HUES6 (cell line): ENCODE data around the gene CAPN7.

ENCODE experiments used
- H3K27ac ChIP-seq: 2 replicates; pipeline ENCODE4 v1.7.0; 2013; ENCODE audit warnings: low read depth, mild to moderate bottlenecking, low read length, inconsistent platforms
- H3K27me3 ChIP-seq: 2 replicates; pipeline ENCODE4 v1.6.1; 2013; ENCODE audit warnings: low read length; ENCODE audit not compliant: control insufficient read depth, insufficient read depth
- H3K36me3 ChIP-seq: 2 replicates; pipeline ENCODE4 v1.6.1; 2013; ENCODE audit warnings: low read length; ENCODE audit not compliant: control insufficient read depth, insufficient read depth
- H3K4me1 ChIP-seq: 2 replicates; pipeline ENCODE4 v1.6.1; 2013; ENCODE audit warnings: low read length; ENCODE audit not compliant: control insufficient read depth, insufficient read depth
- H3K4me3 ChIP-seq: 2 replicates; pipeline ENCODE4 v1.5.1; 2013; ENCODE audit warnings: low read depth, low read length
- H3K9ac ChIP-seq: one replicate; pipeline ENCODE4 v1.6.1; 2013; ENCODE audit warnings: mild to moderate bottlenecking, low read length
- H3K9me3 ChIP-seq: 2 replicates; pipeline ENCODE4 v1.6.1; 2013; ENCODE audit warnings: low read depth, low read length; ENCODE audit not compliant: control insufficient read depth, insufficient read depth

The CAPN7 gene

GRCh38 chr3:15277861-15278500, 71.9 kb downstream of the CAPN7 start:
- Histone ChIP-seq H3K27me3 (no peaks in the 10 kb centered on the region), H3K36me3 (no peaks in the 10 kb centered on the region), H3K9ac (no peak overlapping the region), H3K27ac (no peak overlapping the region), H3K4me3 (no peak overlapping the region), H3K9me3 (no peaks in the 10 kb centered on the region), H3K4me1 (peaks cover 17% of the 10 kb centered on the region)

GRCh38 chr3:15279205-15279604, 73.2 kb downstream of the CAPN7 start:
- Histone ChIP-seq H3K9ac (no peak overlapping the region), H3K9me3 (no peaks in the 10 kb centered on the region), H3K36me3 (no peaks in the 10 kb centered on the region), H3K4me3 (no peak overlapping the region), H3K27me3 (no peaks in the 10 kb centered on the region), H3K27ac (no peak overlapping the region), H3K4me1 (peaks cover 17% of the 10 kb centered on the region)

- H3K36me3 ChIP-seq: no peaks in the 10 kb centered on the region
- no peak overlapping the region for H3K4me3 ChIP-seq
- H3K4me1 ChIP-seq: peaks cover 17% of the 10 kb centered on the region
- H3K9me3 ChIP-seq: no peaks in the 10 kb centered on the region
- H3K27ac ChIP-seq: no peak overlapping the region
- H3K9ac ChIP-seq: no peak overlapping the region
- H3K27me3 ChIP-seq: no peaks in the 10 kb centered on the region
Observed at GRCh38 chr3:15279671-15280402, 73.8 kb downstream of the CAPN7 start.

- H3K4me1 ChIP-seq: peaks cover 21% of the 10 kb centered on the region
- no peak overlapping the region for H3K4me3 ChIP-seq
- H3K27me3 ChIP-seq: no peaks in the 10 kb centered on the region
- H3K27ac ChIP-seq: no peak overlapping the region
- no peaks in the 10 kb centered on the region for H3K9me3 ChIP-seq
- no peak overlapping the region for H3K9ac ChIP-seq
- no peaks in the 10 kb centered on the region for H3K36me3 ChIP-seq
Observed at GRCh38 chr3:15280853-15281532, 74.9 kb downstream of the CAPN7 start.

- no peak overlapping the region for H3K27ac ChIP-seq
- no peak overlapping the region for H3K4me3 ChIP-seq
- no peaks in the 10 kb centered on the region for H3K9me3 ChIP-seq
- H3K4me1 ChIP-seq: peaks cover 25% of the 10 kb centered on the region
- no peaks in the 10 kb centered on the region for H3K27me3 ChIP-seq
- no peak overlapping the region for H3K9ac ChIP-seq
- H3K36me3 ChIP-seq: no peaks in the 10 kb centered on the region
Observed at GRCh38 chr3:15281817-15282216, 75.8 kb downstream of the CAPN7 start.

GRCh38 chr3:15283702-15284101, 77.7 kb downstream of the CAPN7 start:
- H3K27me3 ChIP-seq: no peaks in the 10 kb centered on the region
- H3K4me3 ChIP-seq: no peak overlapping the region
- no peak overlapping the region for H3K27ac ChIP-seq
- H3K36me3 ChIP-seq: no peaks in the 10 kb centered on the region
- peaks cover 14% of the 10 kb centered on the region for H3K4me1 ChIP-seq
- no peak overlapping the region for H3K9ac ChIP-seq
- H3K9me3 ChIP-seq: no peaks in the 10 kb centered on the region

- H3K4me3 ChIP-seq: no peak overlapping the region
- H3K4me1 ChIP-seq: peaks cover 14% of the 10 kb centered on the region
- no peaks in the 10 kb centered on the region for H3K9me3 ChIP-seq
- H3K27me3 ChIP-seq: no peaks in the 10 kb centered on the region
- no peak overlapping the region for H3K9ac ChIP-seq
- H3K36me3 ChIP-seq: no peaks in the 10 kb centered on the region
- H3K27ac ChIP-seq: no peak overlapping the region
Observed at GRCh38 chr3:15284121-15284889, 78.3 kb downstream of the CAPN7 start.

GRCh38 chr3:15286022-15286421, 80.0 kb downstream of the CAPN7 start:
- Histone ChIP-seq H3K9me3 (no peaks in the 10 kb centered on the region), H3K36me3 (no peaks in the 10 kb centered on the region), H3K4me1 (0 out of 2 replicates have a peak, but pooled peaks cover 8% of the 10 kb centered on the region), H3K9ac (no peak overlapping the region), H3K4me3 (no peak overlapping the region), H3K27ac (no peak overlapping the region), H3K27me3 (no peaks in the 10 kb centered on the region)

GRCh38 chr3:15287565-15288330, 81.7 kb downstream of the CAPN7 start:
- Histone ChIP-seq H3K4me1 (0 out of 2 replicates have a peak, but pooled peaks cover 8% of the 10 kb centered on the region), H3K4me3 (no peak overlapping the region)

GRCh38 chr3:15288331-15289035, 82.4 kb downstream of the CAPN7 start:
- Histone ChIP-seq H3K27ac (no peak overlapping the region), H3K9ac (no peak overlapping the region), H3K4me3 (no peak overlapping the region), H3K4me1 (0 out of 2 replicates have a peak, but pooled peaks cover 8% of the 10 kb centered on the region), H3K9me3 (no peaks in the 10 kb centered on the region), H3K27me3 (no peaks in the 10 kb centered on the region), H3K36me3 (no peaks in the 10 kb centered on the region)

More at GRCh38 chr3:15287565-15288330, 81.7 kb downstream of the CAPN7 start:
- Histone ChIP-seq H3K36me3 (no peaks in the 10 kb centered on the region), H3K9ac (no peak overlapping the region), H3K9me3 (no peaks in the 10 kb centered on the region), H3K27ac (no peak overlapping the region), H3K27me3 (no peaks in the 10 kb centered on the region)
